HEK293 (cell line): ENCODE data around the gene WNT7A.

Experiments
- CTCF ChIA-PET: fragments of 350-600 bp; formaldehyde crosslinking; extraction: SDS; loops from one replicate; lab custom pipeline; 2021; ENCODE audit warnings: antibody characterized with exemption; lab: Yijun Ruan, JAX
- POLR2A ChIA-PET: fragments of 300-600 bp; formaldehyde crosslinking; extraction: SDS; loops from one replicate; lab custom pipeline; 2020; ENCODE audit warnings: antibody characterized with exemption, inconsistent platforms; lab: Yijun Ruan, JAX
- H3K27ac ChIP-seq: fragments of 200-500 bp; sonication (Bioruptor generic); 2 replicates; pipeline ENCODE4 v1.5.1; 2014; ENCODE audit warnings: low read depth, low read length, control low read depth, inconsistent platforms; ENCODE audit errors: extremely low read depth
- H3K36me3 ChIP-seq, 2 experiments: fragments of 200-500 bp in 1 of 2; sonication (Bioruptor generic) in 1 of 2; 1 replicate in 1 of 2; 2 replicates in 1 of 2; pipeline ENCODE4 v1.5.1; 2014 to 2017; ENCODE audit warnings: inconsistent platforms in 2 of 2, low read length in 2 of 2; ENCODE audit not compliant: control insufficient read depth in 2 of 2, insufficient read depth in 1 of 2
- H3K4me1 ChIP-seq: fragments of 200-500 bp; sonication (Bioruptor generic); 2 replicates; pipeline ENCODE4 v1.5.1; 2014; ENCODE audit warnings: mild to moderate bottlenecking, low read length, inconsistent platforms; ENCODE audit not compliant: control insufficient read depth, insufficient read depth
- H3K4me3 ChIP-seq: 2 replicates; pipeline ENCODE4 v1.5.1; 2011; ENCODE audit warnings: low read depth, mild to moderate bottlenecking, control low read depth, low read length, moderate library complexity
- H3K9me3 ChIP-seq: fragments of 200-500 bp; sonication (Bioruptor generic); 2 replicates; pipeline ENCODE4 v1.5.1; 2014; ENCODE audit warnings: low read depth, low read length, inconsistent platforms; ENCODE audit not compliant: control insufficient read depth, insufficient read depth
- ELK4 ChIP-seq: IDR thresholded peaks from 2 replicates; pipeline ENCODE4 v1.6.1; 2011; ENCODE audit warnings: mild to moderate bottlenecking, low read depth, low read length, borderline replicate concordance
- HOXD13 ChIP-seq: sonication (generic); formaldehyde crosslinking; IDR thresholded peaks from 2 replicates; pipeline ENCODE4 v1.8.0; 2022; ENCODE audit warnings: missing genetic modification reagents, borderline replicate concordance
- KLF10 ChIP-seq: fragments of 450-650 bp; IDR thresholded peaks from 2 replicates; pipeline ENCODE4 v1.5.1; 2018; ENCODE audit warnings: missing biosample characterization, mild to moderate bottlenecking, missing genetic modification characterization
- PATZ1 ChIP-seq: fragments of 450-650 bp; formaldehyde crosslinking; IDR thresholded peaks from 2 replicates; pipeline ENCODE4 v1.5.1; 2016; ENCODE audit warnings: missing biosample characterization, missing genetic modification characterization
- SCRT1 ChIP-seq: fragments of 450-650 bp; formaldehyde crosslinking; IDR thresholded peaks from 2 replicates; pipeline ENCODE4 v1.5.1; 2016; ENCODE audit warnings: missing biosample characterization, missing genetic modification characterization, borderline replicate concordance
- SETDB1 ChIP-seq: IDR thresholded peaks from one replicate; pipeline ENCODE4 v1.6.1; 2017; ENCODE audit warnings: mild to moderate bottlenecking, low read length, moderate library complexity, mixed read lengths; ENCODE audit not compliant: insufficient read length
- WT1 ChIP-seq: fragments of 450-650 bp; formaldehyde crosslinking; IDR thresholded peaks from 2 replicates; pipeline ENCODE4 v1.5.1; 2016; ENCODE audit warnings: missing biosample characterization, missing genetic modification characterization
- ZIC2 ChIP-seq: fragments of 450-650 bp; formaldehyde crosslinking; IDR thresholded peaks from 2 replicates; pipeline ENCODE4 v1.5.1; 2016; ENCODE audit warnings: missing biosample characterization, missing genetic modification characterization
- ZNF138 ChIP-seq: fragments of 450-650 bp; formaldehyde crosslinking; IDR thresholded peaks from 2 replicates; pipeline ENCODE4 v1.5.1; 2016; ENCODE audit warnings: missing biosample characterization, missing genetic modification characterization, borderline replicate concordance
- ZNF214 ChIP-seq: fragments of 450-650 bp; formaldehyde crosslinking; IDR thresholded peaks from 2 replicates; pipeline ENCODE4 v1.5.1; 2017; ENCODE audit warnings: missing biosample characterization, mild to moderate bottlenecking, missing genetic modification characterization, borderline replicate concordance
- ZNF223 ChIP-seq: fragments of 450-650 bp; formaldehyde crosslinking; IDR thresholded peaks from 2 replicates; pipeline ENCODE4 v1.5.1; 2016; ENCODE audit warnings: missing biosample characterization, missing genetic modification characterization
- ZNF248 ChIP-seq: fragments of 450-650 bp; formaldehyde crosslinking; IDR thresholded peaks from 2 replicates; pipeline ENCODE4 v1.5.1; 2017; ENCODE audit warnings: missing biosample characterization, missing genetic modification characterization
- ZNF280D ChIP-seq: fragments of 450-650 bp; formaldehyde crosslinking; IDR thresholded peaks from 2 replicates; pipeline ENCODE4 v1.5.1; 2016; ENCODE audit warnings: missing biosample characterization, missing genetic modification characterization
- ZNF302 ChIP-seq: fragments of 450-650 bp; formaldehyde crosslinking; IDR thresholded peaks from 2 replicates; pipeline ENCODE4 v1.5.1; 2016; ENCODE audit warnings: missing biosample characterization, missing genetic modification characterization, low read depth
- ZNF350 ChIP-seq: fragments of 450-650 bp; formaldehyde crosslinking; IDR thresholded peaks from 2 replicates; pipeline ENCODE4 v1.5.0; 2017; ENCODE audit warnings: missing biosample characterization, mild to moderate bottlenecking, missing genetic modification characterization
- ZNF501 ChIP-seq: fragments of 450-650 bp; formaldehyde crosslinking; IDR thresholded peaks from 2 replicates; pipeline ENCODE4 v1.5.1; 2016; ENCODE audit warnings: missing biosample characterization, missing genetic modification characterization
- ZNF518A ChIP-seq: fragments of 450-650 bp; formaldehyde crosslinking; conservative IDR thresholded peaks from 2 replicates; pipeline ENCODE4 v1.5.1; 2016; ENCODE audit warnings: low read depth, missing biosample characterization, missing genetic modification characterization
- ZNF521 ChIP-seq: fragments of 450-650 bp; formaldehyde crosslinking; IDR thresholded peaks from 2 replicates; pipeline ENCODE4 v1.5.1; 2017; ENCODE audit warnings: missing biosample characterization, mild to moderate bottlenecking, missing genetic modification characterization
- ZNF530 ChIP-seq: fragments of 450-650 bp; formaldehyde crosslinking; IDR thresholded peaks from 2 replicates; pipeline ENCODE4 v1.5.1; 2016; ENCODE audit warnings: low read depth, missing biosample characterization, missing genetic modification characterization
- ZNF558 ChIP-seq: fragments of 450-650 bp; formaldehyde crosslinking; IDR thresholded peaks from 2 replicates; pipeline ENCODE4 v1.5.1; 2016; ENCODE audit warnings: missing biosample characterization, missing genetic modification characterization
- ZNF596 ChIP-seq: fragments of 450-650 bp; IDR thresholded peaks from 2 replicates; pipeline ENCODE4 v1.5.0; 2018; ENCODE audit warnings: missing biosample characterization, mild to moderate bottlenecking, missing genetic modification characterization, moderate library complexity

The WNT7A gene

GRCh38 chr3:13818919-13819318 is 61.0 kb downstream of the WNT7A start:
- TF ChIP-seq ZNF223 (tag by site-specific recombination) (no peak), ZNF501 (no peak), ZNF596 (no peak), ZNF248 (tag by site-specific recombination) (no peak), ZNF350 (tag by site-specific recombination) (no peak), ZNF302 (no peak), ELK4 (no peak)
- Histone ChIP-seq H3K4me3 (no peak overlapping the region), H3K27ac (no peak overlapping the region), H3K4me1 (no peaks in the 10 kb centered on the region), H3K36me3 (no peaks in the 10 kb centered on the region), H3K9me3 (no peaks in the 10 kb centered on the region; the same call in 1 of the 2 replicates)
- CTCF ChIA-PET = interaction anchor here (1.1 kb wide), 1 partner anchor 9 kb away, joined by 4 read pairs; no protein-coding TSS in a partner anchor
- POLR2A ChIA-PET = no interaction called here

GRCh38 chr3:13815088-13815683 is 64.7 kb downstream of the WNT7A start:
- H3K36me3 ChIP-seq = no peaks in the 10 kb centered on the region
- no peaks in the 10 kb centered on the region for H3K4me1 ChIP-seq
- POLR2A ChIA-PET = no interaction called here
- TF ChIP-seq ZNF521 (tag by site-specific recombination) = no peak
- peak; percentile 94 for TF ChIP-seq ZNF280D (tag by site-specific recombination)
- TF ChIP-seq KLF10 = no peak
- TF ChIP-seq SETDB1 = peak; percentile 98
- no peak for TF ChIP-seq ZNF350 (tag by site-specific recombination)
- 0 out of 2 replicates have a peak, but pooled peaks have one; percentile 56 for TF ChIP-seq ZNF518A (tag by site-specific recombination)
- TF ChIP-seq, all 188 proteins: peak for 3
- CTCF ChIA-PET = no interaction called here
- H3K4me3 ChIP-seq = no peak overlapping the region
- no peak overlapping the region for H3K27ac ChIP-seq
- H3K9me3 ChIP-seq = no peaks in the 10 kb centered on the region; the same call in 1 of the 2 replicates

GRCh38 chr3:13812034-13812471 is 67.8 kb downstream of the WNT7A start:
- ChIA-PET CTCF (no interaction called here), POLR2A (no interaction called here)
- H3K4me3 ChIP-seq = no peak overlapping the region
- no peaks in the 10 kb centered on the region for H3K4me1 ChIP-seq
- no peaks in the 10 kb centered on the region for H3K36me3 ChIP-seq
- H3K9me3 ChIP-seq = no peaks in the 10 kb centered on the region; the same call in 1 of the 2 replicates
- H3K27ac ChIP-seq = no peak overlapping the region
- TF ChIP-seq HOXD13 (CRISPR knock-in tag) (no peak), WT1 (tag by site-specific recombination) (no peak), ZNF138 (tag by site-specific recombination) (no peak), ZNF530 (no peak), ZIC2 (tag by site-specific recombination) (no peak), PATZ1 (tag by site-specific recombination) (no peak), SCRT1 (tag by site-specific recombination) (no peak), ZNF214 (tag by site-specific recombination) (no peak), ZNF521 (tag by site-specific recombination) (no peak), ZNF558 (tag by site-specific recombination) (no peak)
